Bone marrow (tissue), 2 donors: Measurements from ENCODE around the gene ARSB.
"Not testable (repeated sequence)": the region's sequence is repeated elsewhere in the genome, so short reads cannot be mapped to it uniquely, and the experiment has no call there.

ENCODE experiments used
- DNase-seq, 2 donors: peaks; one replicate each; lab custom pipeline; 2025; lab: John Stamatoyannopoulos, UW

The ARSB gene

GRCh38 chr5:78953092-78953800 is 31.9 kb downstream of the ARSB start:
- no peak for DNase-seq

- no peak for DNase-seq
These were observed 54.4 kb downstream of the ARSB start for GRCh38 chr5:78930721-78931120.

GRCh38 chr5:78929833-78930232 is 55.3 kb downstream of the ARSB start:
- DNase-seq, result no peak

GRCh38 chr5:78927657-78928282 is 57.3 kb downstream of the ARSB start:
- DNase-seq, result no peak

- DNase-seq, result no peak
These were observed 58.9 kb downstream of the ARSB start for GRCh38 chr5:78926252-78926651.

- no peak for DNase-seq
These were observed 59.8 kb downstream of the ARSB start for GRCh38 chr5:78925129-78925876.

- no peak for DNase-seq
These were observed 61.5 kb downstream of the ARSB start for GRCh38 chr5:78923622-78923970.

GRCh38 chr5:78922879-78923621 is 62.1 kb downstream of the ARSB start:
- no peak for DNase-seq

GRCh38 chr5:78920604-78921003 is 64.5 kb downstream of the ARSB start:
- DNase-seq, result no peak

GRCh38 chr5:78919796-78920195 is 65.3 kb downstream of the ARSB start:
- no peak for DNase-seq

GRCh38 chr5:78916044-78916443 is 69.1 kb downstream of the ARSB start:
- no peak for DNase-seq

- no peak for DNase-seq
These were observed 69.9 kb downstream of the ARSB start for GRCh38 chr5:78915170-78915569.

GRCh38 chr5:78912811-78913210 is 72.3 kb downstream of the ARSB start:
- DNase-seq, result no peak

GRCh38 chr5:78912085-78912771 is 72.9 kb downstream of the ARSB start:
- DNase-seq, result no peak

GRCh38 chr5:78909224-78909983 is 75.7 kb downstream of the ARSB start:
- DNase-seq, result not testable (repeated sequence)

- DNase-seq, result peak in 1 of 2 donors; percentile 7
These were observed 76.7 kb downstream of the ARSB start for GRCh38 chr5:78908173-78909061.

GRCh38 chr5:78907255-78907891 is 77.7 kb downstream of the ARSB start:
- peak in 1 of 2 donors; percentile 20 for DNase-seq

GRCh38 chr5:78905084-78905938 is 79.8 kb downstream of the ARSB start:
- DNase-seq, result peak in 1 of 2 donors; percentile 19

- no peak for DNase-seq
These were observed 81.2 kb downstream of the ARSB start for GRCh38 chr5:78903861-78904260.
